MCF 10A (cell line): ENCODE results near the gene IL4. TPM values are rescaled to one million over a fixed set of nuclear protein-coding genes. Genes with fewer than 3 reads are reported as not detected.

Source experiments
- BruUV-seq: library from RNA; stranded (reverse); fragments of 400-500 nt; replicated peaks from 2 replicates; lab custom pipeline; 2021; lab: Mats Ljungman, UMichigan
- CTCF ChIA-PET: fragments of 300-600 bp; sonication (Branson Sonifier 250); formaldehyde crosslinking; extraction: SDS; loops from one replicate; lab custom pipeline; 2021; ENCODE audit warnings: antibody characterized with exemption, inconsistent platforms; lab: Yijun Ruan, JAX
- POLR2A ChIA-PET: fragments of 300-600, 350-650 bp; sonication (Branson Sonifier 250); formaldehyde crosslinking; extraction: SDS; loops from one replicate; lab custom pipeline; 2020; ENCODE audit warnings: antibody characterized with exemption, inconsistent platforms; lab: Yijun Ruan, JAX
- DNase-seq: peaks from one replicate; pipeline ENCODE4 v3.0.0-alpha.2; 2018; ENCODE audit not compliant: unreplicated experiment
- H3K27ac Mint-ChIP-seq: one replicate; pipeline ENCODE4 v1.8.0; 2022; ENCODE audit warnings: mild to moderate bottlenecking, low read depth, mixed read lengths; ENCODE audit not compliant: unreplicated experiment
- H3K27me3 Mint-ChIP-seq: one replicate; pipeline ENCODE4 v1.8.0; 2022; ENCODE audit warnings: mixed read lengths; ENCODE audit not compliant: insufficient read depth, unreplicated experiment
- H3K36me3 Mint-ChIP-seq: one replicate; pipeline ENCODE4 v1.8.0; 2022; ENCODE audit warnings: mild to moderate bottlenecking, moderate library complexity, mixed read lengths; ENCODE audit not compliant: insufficient read depth, unreplicated experiment
- H3K4me1 Mint-ChIP-seq: one replicate; pipeline ENCODE4 v1.8.0; 2022; ENCODE audit warnings: mixed read lengths; ENCODE audit not compliant: insufficient read depth, unreplicated experiment
- H3K4me3 Mint-ChIP-seq: one replicate; pipeline ENCODE4 v1.8.0; 2022; ENCODE audit warnings: mild to moderate bottlenecking, moderate library complexity, mixed read lengths; ENCODE audit not compliant: unreplicated experiment
- H3K9me3 Mint-ChIP-seq: one replicate; pipeline ENCODE4 v1.8.0; 2022; ENCODE audit warnings: mixed read lengths; ENCODE audit not compliant: unreplicated experiment
- intact Hi-C: fragments of 100-400 bp; cut with micrococcal nuclease; formaldehyde crosslinking; loops from 2 replicates; pipeline ENCODE4 v1.14.1; 2022
- total RNA-seq: library from RNA; stranded (reverse); gene quantifications from 2 replicates; pipeline ENCODE4 v1.2.3, GENCODE V29; 2022
- TF ChIP-seq, protein P1 (sequence below): fragments of 200-600 bp; IDR thresholded peaks from one replicate; pipeline ENCODE4 v1.8.0; 2022; ENCODE audit warnings: antibody characterized with exemption, mild to moderate bottlenecking; ENCODE audit not compliant: unreplicated experiment

Gene IL4
- total RNA-seq, 1 experiment from 2014 or later, result not detected

DNA sequence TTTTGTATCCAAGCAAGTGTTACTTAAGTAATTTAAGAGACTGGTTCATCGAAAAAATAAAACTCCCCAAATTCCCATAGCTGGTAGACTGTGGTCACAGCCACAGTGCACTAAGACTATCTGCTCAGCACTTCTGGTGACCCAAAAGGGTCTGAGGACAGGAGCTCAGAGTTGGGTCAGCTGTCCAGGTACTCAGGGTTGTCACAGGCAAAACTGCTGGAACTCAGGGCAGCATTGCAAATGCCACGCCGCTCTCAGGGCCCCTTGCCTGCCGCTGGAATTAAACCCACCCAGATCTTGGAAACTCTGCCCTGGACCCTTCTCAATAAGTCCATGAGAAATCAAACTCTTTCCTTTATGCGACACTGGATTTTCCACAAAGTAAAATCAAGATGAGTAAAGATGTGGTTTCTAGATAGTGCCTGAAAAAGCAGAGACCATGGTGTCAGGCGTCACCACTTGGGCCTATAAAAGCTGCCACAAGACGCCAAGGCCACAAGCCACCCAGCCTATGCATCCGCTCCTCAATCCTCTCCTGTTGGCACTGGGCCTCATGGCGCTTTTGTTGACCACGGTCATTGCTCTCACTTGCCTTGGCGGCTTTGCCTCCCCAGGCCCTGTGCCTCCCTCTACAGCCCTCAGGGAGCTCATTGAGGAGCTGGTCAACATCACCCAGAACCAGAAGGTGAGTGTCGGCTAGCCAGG is 16.0 kb upstream of the IL4 start, which contains the start of gene IL13:
TSS of gene IL13 (plus strand) at position 498 of the 705 bp plus-strand sequence. CDS start at position 512, 14 bp downstream.
- H3K27me3 Mint-ChIP-seq, result no peaks in the 10 kb centered on the region
- H3K9me3 Mint-ChIP-seq, result no peaks in the 10 kb centered on the region
- POLR2A ChIA-PET, result interaction anchor here (0.6 to 1.6 kb wide), 2 partner anchors 9 to 95 kb away, joined by 3 to 8 read pairs; no protein-coding TSS in a partner anchor
- intact Hi-C loops, result no loop called here
- H3K36me3 Mint-ChIP-seq, result peaks cover 6% of the 10 kb centered on the region
- no peak for DNase-seq
- no TSS peak for BruUV-seq
- H3K4me3 Mint-ChIP-seq, result no peak within 1 kb of the TSS
- no peaks in the 10 kb centered on the region for H3K4me1 Mint-ChIP-seq
- TF ChIP-seq, protein P1, sequence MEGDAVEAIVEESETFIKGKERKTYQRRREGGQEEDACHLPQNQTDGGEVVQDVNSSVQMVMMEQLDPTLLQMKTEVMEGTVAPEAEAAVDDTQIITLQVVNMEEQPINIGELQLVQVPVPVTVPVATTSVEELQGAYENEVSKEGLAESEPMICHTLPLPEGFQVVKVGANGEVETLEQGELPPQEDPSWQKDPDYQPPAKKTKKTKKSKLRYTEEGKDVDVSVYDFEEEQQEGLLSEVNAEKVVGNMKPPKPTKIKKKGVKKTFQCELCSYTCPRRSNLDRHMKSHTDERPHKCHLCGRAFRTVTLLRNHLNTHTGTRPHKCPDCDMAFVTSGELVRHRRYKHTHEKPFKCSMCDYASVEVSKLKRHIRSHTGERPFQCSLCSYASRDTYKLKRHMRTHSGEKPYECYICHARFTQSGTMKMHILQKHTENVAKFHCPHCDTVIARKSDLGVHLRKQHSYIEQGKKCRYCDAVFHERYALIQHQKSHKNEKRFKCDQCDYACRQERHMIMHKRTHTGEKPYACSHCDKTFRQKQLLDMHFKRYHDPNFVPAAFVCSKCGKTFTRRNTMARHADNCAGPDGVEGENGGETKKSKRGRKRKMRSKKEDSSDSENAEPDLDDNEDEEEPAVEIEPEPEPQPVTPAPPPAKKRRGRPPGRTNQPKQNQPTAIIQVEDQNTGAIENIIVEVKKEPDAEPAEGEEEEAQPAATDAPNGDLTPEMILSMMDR, result no peak
- H3K27ac Mint-ChIP-seq, result no peak within 1 kb of the TSS
- CTCF ChIA-PET, result interaction anchor here (0.6 to 0.9 kb wide), 3 partner anchors 20 to 32 kb away, joined by 3 to 4 read pairs (median 3); no protein-coding TSS in a partner anchor

DNA sequence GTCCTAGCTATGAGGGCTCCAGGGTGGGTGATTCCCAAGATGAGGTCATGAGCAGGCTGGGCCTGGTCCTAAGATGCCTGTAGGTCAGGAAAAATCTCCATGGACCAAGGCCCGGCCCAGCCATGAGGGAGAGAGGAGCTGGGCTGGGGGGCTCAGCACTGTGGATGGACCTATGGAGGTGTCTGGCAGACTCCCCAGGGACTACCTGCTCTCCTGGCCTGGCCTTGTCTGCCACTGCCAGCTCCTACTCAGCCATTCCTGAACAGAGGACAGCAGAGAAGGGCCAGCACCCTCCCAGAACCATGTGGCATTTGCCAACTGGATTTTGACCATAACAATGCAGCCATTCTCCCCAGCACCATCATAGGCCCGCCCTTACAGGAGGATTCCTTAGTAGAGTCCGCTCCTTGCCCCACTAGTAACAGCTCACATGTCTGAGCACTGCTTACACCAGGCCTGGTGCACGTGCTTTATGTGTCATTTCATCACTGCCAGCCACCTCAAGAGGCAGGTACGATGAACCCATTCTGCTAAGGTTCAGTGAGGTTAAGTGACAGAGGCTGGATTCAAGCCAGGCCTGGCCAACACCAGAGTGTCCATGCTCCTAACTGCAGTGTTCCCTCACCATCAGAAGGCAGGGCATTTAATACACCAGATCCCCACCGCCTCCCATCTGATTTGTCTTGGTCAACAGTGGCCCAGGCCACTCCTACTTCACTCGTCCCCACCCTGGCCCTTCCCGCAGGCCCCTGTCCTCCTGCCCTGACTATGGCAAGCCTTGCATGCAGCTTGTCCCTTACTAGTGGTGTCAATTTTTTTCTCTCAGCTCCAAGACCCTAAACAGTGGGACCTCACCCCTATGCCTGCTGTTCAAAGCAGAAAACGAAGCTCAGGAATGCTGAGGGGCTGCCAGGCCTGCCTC is 15.1 kb upstream of the IL4 start:
- Mint-ChIP-seq H3K27ac (no peak overlapping the region), H3K36me3 (peaks cover 6% of the 10 kb centered on the region), H3K4me3 (no peak overlapping the region), H3K4me1 (no peaks in the 10 kb centered on the region), H3K27me3 (no peaks in the 10 kb centered on the region), H3K9me3 (no peaks in the 10 kb centered on the region)
- DNase-seq, result no peak
- intact Hi-C loops, result no loop called here
- POLR2A ChIA-PET, result interaction anchor here (0.6 to 1.6 kb wide), 2 partner anchors 10 to 95 kb away, joined by 3 to 8 read pairs; no protein-coding TSS in a partner anchor
- TF ChIP-seq, protein P1, result no peak
- no TSS peak for BruUV-seq
- CTCF ChIA-PET, result interaction anchor here (0.9 kb wide), 1 partner anchor 21 kb away, joined by 4 read pairs; no protein-coding TSS in a partner anchor

DNA sequence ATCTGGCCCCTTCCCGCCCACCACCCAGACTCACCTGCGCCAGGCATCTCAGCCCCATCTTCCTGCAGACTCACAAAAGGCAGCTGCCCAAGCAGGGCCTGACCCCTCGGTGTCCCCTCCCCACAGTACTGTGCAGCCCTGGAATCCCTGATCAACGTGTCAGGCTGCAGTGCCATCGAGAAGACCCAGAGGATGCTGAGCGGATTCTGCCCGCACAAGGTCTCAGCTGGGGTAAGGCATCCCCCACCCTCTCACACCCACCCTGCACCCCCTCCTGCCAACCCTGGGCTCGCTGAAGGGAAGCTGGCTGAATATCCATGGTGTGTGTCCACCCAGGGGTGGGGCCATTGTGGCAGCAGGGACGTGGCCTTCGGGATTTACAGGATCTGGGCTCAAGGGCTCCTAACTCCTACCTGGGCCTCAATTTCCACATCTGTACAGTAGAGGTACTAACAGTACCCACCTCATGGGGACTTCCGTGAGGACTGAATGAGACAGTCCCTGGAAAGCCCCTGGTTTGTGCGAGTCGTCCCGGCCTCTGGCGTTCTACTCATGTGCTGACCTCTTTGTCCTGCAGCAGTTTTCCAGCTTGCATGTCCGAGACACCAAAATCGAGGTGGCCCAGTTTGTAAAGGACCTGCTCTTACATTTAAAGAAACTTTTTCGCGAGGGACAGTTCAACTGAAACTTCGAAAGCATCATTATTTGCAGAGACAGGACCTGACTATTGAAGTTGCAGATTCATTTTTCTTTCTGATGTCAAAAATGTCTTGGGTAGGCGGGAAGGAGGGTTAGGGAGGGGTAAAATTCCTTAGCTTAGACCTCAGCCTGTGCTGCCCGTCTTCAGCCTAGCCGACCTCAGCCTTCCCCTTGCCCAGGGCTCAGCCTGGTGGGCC is 13.9 kb upstream of the IL4 start:
- H3K36me3 Mint-ChIP-seq, result peaks cover 6% of the 10 kb centered on the region
- H3K27ac Mint-ChIP-seq, result no peak overlapping the region
- ChIA-PET CTCF (interaction anchor here (0.7 to 0.8 kb wide), 2 partner anchors 9 to 160 kb away, joined by 3 to 6 read pairs; no protein-coding TSS in a partner anchor), POLR2A (no interaction called here)
- H3K27me3 Mint-ChIP-seq, result no peaks in the 10 kb centered on the region
- BruUV-seq, result no TSS peak
- H3K4me3 Mint-ChIP-seq, result no peak overlapping the region
- TF ChIP-seq, protein P1, result no peak
- intact Hi-C loops, result no loop called here
- no peak for DNase-seq
- no peaks in the 10 kb centered on the region for H3K4me1 Mint-ChIP-seq
- H3K9me3 Mint-ChIP-seq, result no peaks in the 10 kb centered on the region
